K562 (cell line): Measurements from ENCODE around the gene GBF1. TPM values are rescaled to one million over a fixed set of nuclear protein-coding genes. Genes with fewer than 3 reads are reported as not detected.

ENCODE experiments used
- ATAC-seq: fragments of 200-7000 bp; cut with Tn5 transposase; 3 replicates; pipeline ENCODE4 v1.9.1; 2020; ENCODE audit warnings: moderate library complexity
- BruUV-seq: library from RNA; stranded (reverse); fragments of 400-500 nt; replicated peaks from 2 replicates; lab custom pipeline; 2021; lab: Mats Ljungman, UMichigan
- CTCF ChIA-PET: fragments of 300-600 bp; formaldehyde crosslinking; extraction: SDS; loops from one replicate; lab custom pipeline; 2021; ENCODE audit warnings: low intra/inter-chr PET ratio; lab: Yijun Ruan, JAX
- POLR2A ChIA-PET: fragments of 300-600, 350-650 bp; sonication (Branson Sonifier 250); formaldehyde crosslinking; extraction: SDS; loops from one replicate; lab custom pipeline; 2021; ENCODE audit warnings: antibody characterized with exemption, inconsistent platforms; lab: Yijun Ruan, JAX
- DNase-seq, 4 experiments: peaks; one replicate each; pipeline versions ENCODE4 v3.0.0 to v3.0.0-alpha.2; 2011 to 2018; ENCODE audit warnings: low spot score in 3 of 4, mixed read lengths in 3 of 4; ENCODE audit errors: extremely low read depth in 1 of 4
- FAIRE-seq: peaks from 2 replicates; lab custom pipeline; 2011; peaks lifted over from hg19 to GRCh38; lab: Jason Lieb, UNC
- H2AFZ ChIP-seq: 2 replicates; pipeline ENCODE4 v1.6.0; 2011; ENCODE audit warnings: low read depth, low read length, control low read depth, inconsistent platforms
- H3K27ac ChIP-seq: fragments of 200-600 bp; 3 replicates; pipeline ENCODE4 v1.8.0; 2011; ENCODE audit warnings: low read depth, mild to moderate bottlenecking, control low read depth, inconsistent platforms, low read length, moderate library complexity, mixed read lengths; ENCODE audit errors: extremely low read depth
- H3K27me3 ChIP-seq, 2 experiments: fragments of 300-600 bp in 1 of 2; 2 replicates in 1 of 2; 3 replicates in 1 of 2; pipeline versions ENCODE4 v1.6.0 to v1.8.0; 2011; ENCODE audit warnings: inconsistent platforms in 2 of 2, low read length in 2 of 2, mild to moderate bottlenecking in 1 of 2, mixed read lengths in 1 of 2, moderate library complexity in 1 of 2; ENCODE audit not compliant: control insufficient read depth in 2 of 2, insufficient read depth in 2 of 2
- H3K36me3 ChIP-seq: fragments of 300-600 bp; 3 replicates; pipeline ENCODE4 v1.8.0; 2011; ENCODE audit warnings: mild to moderate bottlenecking, low read length, inconsistent platforms; ENCODE audit not compliant: control insufficient read depth, insufficient read depth
- H3K4me1 ChIP-seq, 2 experiments: fragments of 200-600 bp in 1 of 2; replicated peaks in 1 of 2; 2 replicates in 1 of 2; 3 replicates in 1 of 2; pipeline versions ENCODE4 v1.5.1 to v1.8.0; 2011; ENCODE audit warnings: inconsistent platforms in 2 of 2, low read length in 2 of 2, mild to moderate bottlenecking in 1 of 2, mixed read lengths in 1 of 2, moderate library complexity in 1 of 2; ENCODE audit not compliant: control insufficient read depth in 2 of 2, insufficient read depth in 2 of 2
- H3K4me2 ChIP-seq: 2 replicates; pipeline ENCODE4 v1.6.1; 2011; ENCODE audit warnings: low read length, control low read depth, inconsistent platforms, mixed read lengths; ENCODE audit not compliant: insufficient read depth
- H3K4me3 ChIP-seq: fragments of 200-600 bp; sonication (generic), shearing (Covaris generic); 2 replicates; pipeline ENCODE4 v1.5.1; 2016; ENCODE audit warnings: control low read depth, inconsistent platforms
- H3K79me2 ChIP-seq: fragments of 200-600 bp; 3 replicates; pipeline ENCODE4 v1.8.0; 2011; ENCODE audit warnings: low read length, inconsistent platforms; ENCODE audit not compliant: control insufficient read depth, insufficient read depth
- H3K9ac ChIP-seq, 2 experiments: 2 replicates each; pipeline versions ENCODE4 v1.6.0 to v1.6.1; 2011; ENCODE audit warnings: low read depth in 2 of 2, low read length in 2 of 2, control low read depth in 1 of 2, inconsistent platforms in 1 of 2, mild to moderate bottlenecking in 1 of 2, mixed read lengths in 1 of 2; ENCODE audit not compliant: insufficient read depth in 1 of 2
- H3K9me1 ChIP-seq: one replicate; pipeline ENCODE4 v1.6.0; 2011; ENCODE audit warnings: inconsistent platforms, mild to moderate bottlenecking, low read length, moderate library complexity; ENCODE audit not compliant: control insufficient read depth, insufficient read depth
- H3K9me3 ChIP-seq: replicated peaks from 2 replicates; pipeline ENCODE4 v1.5.1; 2011; ENCODE audit warnings: low read depth, low read length, inconsistent platforms; ENCODE audit not compliant: control insufficient read depth, insufficient read depth
- H4K20me1 ChIP-seq: replicated peaks from 2 replicates; pipeline ENCODE4 v1.6.1; 2011; ENCODE audit warnings: low read length, inconsistent platforms, mixed read lengths; ENCODE audit not compliant: control insufficient read depth, insufficient read depth
- ASH1L ChIP-seq: fragments of 450-650 bp; IDR thresholded peaks from 2 replicates; pipeline ENCODE4 v1.6.1; 2018; ENCODE audit warnings: borderline replicate concordance, mild to moderate bottlenecking, low read depth; ENCODE audit not compliant: partially characterized antibody
- PATZ1 ChIP-seq: fragments of 250-450 bp; sonication (Bioruptor Pico); IDR thresholded peaks from 2 replicates; pipeline ENCODE4 v1.5.0; 2020; ENCODE audit warnings: mild to moderate bottlenecking, borderline replicate concordance
- PHTF2 ChIP-seq: fragments of 250-450 bp; sonication (Bioruptor Pico); IDR thresholded peaks from 2 replicates; pipeline ENCODE4 v1.5.0; 2021; ENCODE audit warnings: mild to moderate bottlenecking
- POLR2G ChIP-seq: fragments of 200-400 bp; formaldehyde crosslinking; IDR thresholded peaks from 2 replicates; pipeline ENCODE4 v1.6.1; 2017; ENCODE audit warnings: low read depth, mild to moderate bottlenecking, antibody characterized with exemption, low read length, moderate library complexity
- ZNF12 ChIP-seq: sonication (generic); formaldehyde crosslinking; IDR thresholded peaks from 2 replicates; pipeline ENCODE4 v1.4.0; 2020; ENCODE audit warnings: mild to moderate bottlenecking, missing genetic modification reagents
- WGBS: fragments of 100-300 bp; shearing (Covaris generic); methylation state at CpG from one replicate; pipeline ENCODE4 v1.1.6; 2016; ENCODE audit warnings: low coverage, mixed read lengths; ENCODE audit not compliant: insufficient coverage; ENCODE audit errors: missing lambda C conversion rate; 5-methylcytosine and 5-hydroxymethylcytosine counted together
- in situ Hi-C: fragments of 300-500 bp; cut with MboI; formaldehyde crosslinking; loops from 4 replicates; pipeline ENCODE4 v1.15.0; 2018; ENCODE audit warnings: inconsistent platforms, mixed read lengths
- intact Hi-C: fragments of 100-400 bp; cut with micrococcal nuclease; formaldehyde crosslinking; loops from 2 replicates; pipeline ENCODE4 v1.14.2; 2022
- polyA plus RNA-seq, 8 experiments: library from polyadenylated mRNA; depleted of rRNA in 4 of 8; stranded (reverse) in 5 of 8; unstranded in 3 of 8; fragments of >200 nt; fragmentation: Nextera tagmentation in 2 of 8; fragmentation: Illumina TruSeq in 1 of 8; extraction: Ambion mirVana in 2 of 8; extraction: Trizol in 1 of 8; gene quantifications; 2 replicates each; pipeline versions ENCODE4 v1.2.1 to v1.2.3, GENCODE V29; 2011 to 2014; ENCODE audit warnings: inconsistent platforms in 1 of 8, missing spikeins in 1 of 8
- total RNA-seq, 7 experiments: library from RNA; depleted of rRNA in 6 of 7; stranded (reverse); fragments of >200 nt in 6 of 7; fragmentation: Illumina TruSeq in 2 of 7; extraction: Trizol in 2 of 7; gene quantifications; 2 replicates each; pipeline versions ENCODE4 v1.2.1 to v1.2.3, GENCODE V29; 2011 to 2021; ENCODE audit warnings: low replicate concordance in 1 of 7

Gene GBF1
- total and polyA plus RNA-seq, 9 of the 15 experiments (the other 6 are each of a cell fraction or from before 2014, with no cell fraction given) = 0.69 to 28.0 (median 10.3) TPM

GRCh38 chr10:102401342-102401654 lies 156.0 kb downstream of the GBF1 start:
- in situ Hi-C loops = no loop called here
- no peak overlapping the region for H3K4me3 ChIP-seq
- no peak overlapping the region for H3K4me2 ChIP-seq
- no peak overlapping the region for H2AFZ ChIP-seq
- ChIA-PET CTCF (no interaction called here), POLR2A (interaction anchor here (1.0 kb wide), 1 partner anchor 50 kb away, joined by 3 read pairs; the partner anchor contains the start of gene C10orf95)
- H3K9ac ChIP-seq = no peak overlapping the region
- no peak for FAIRE-seq
- H3K36me3 ChIP-seq = peaks cover 16% of the 10 kb centered on the region; the same call in 1 of the 3 replicates
- H4K20me1 ChIP-seq = no peaks in the 10 kb centered on the region
- DNase-seq = no peak
- H3K27me3 ChIP-seq = no peaks in the 10 kb centered on the region
- BruUV-seq = no TSS peak
- no peaks in the 10 kb centered on the region for H3K9me3 ChIP-seq
- 72% methylated on average over 7 of the region's 8 CpGs for WGBS
- H3K9me1 ChIP-seq = no peaks in the 10 kb centered on the region
- H3K4me1 ChIP-seq = peaks cover 12 to 56% of the 10 kb centered on the region in 2 experiments; a peak in 4 of 5 replicates
- H3K27ac ChIP-seq = no peak overlapping the region
- 0 out of 3 replicates have a peak, but pooled peaks cover 2% of the 10 kb centered on the region for H3K79me2 ChIP-seq
- intact Hi-C loops = no loop called here
- ATAC-seq = no peak
- TF ChIP-seq ZNF12 = no peak

- Histone ChIP-seq H3K4me3 (no peak overlapping the region), H3K4me2 (no peak overlapping the region), H3K27me3 (no peaks in the 10 kb centered on the region), H4K20me1 (no peaks in the 10 kb centered on the region), H3K9me1 (no peaks in the 10 kb centered on the region), H3K79me2 (no peaks in the 10 kb centered on the region), H3K27ac (no peak overlapping the region), H3K36me3 (peaks cover 13% of the 10 kb centered on the region; the same call in 1 of the 3 replicates), H3K4me1 (peaks cover 9 to 51% of the 10 kb centered on the region in 2 experiments; a peak in 4 of 5 replicates), H3K9me3 (no peaks in the 10 kb centered on the region), H2AFZ (no peak overlapping the region), H3K9ac (no peak overlapping the region)
- DNase-seq (no peak), ATAC-seq (no peak), FAIRE-seq (no peak)
- in situ Hi-C loops (no loop called here), intact Hi-C loops (no loop called here)
- TF ChIP-seq POLR2G (0 out of 2 replicates have a peak, but pooled peaks have one; percentile 18), PHTF2 (CRISPR knock-in tag) (no peak), PATZ1 (no peak), ASH1L (no peak)
- POLR2A ChIA-PET = interaction anchor here (0.6 to 1.0 kb wide), 2 partner anchors 50 to 290 kb away, joined by 3 read pairs; partner anchors contain the start of gene C10orf95
- no TSS peak for BruUV-seq
- CTCF ChIA-PET = no interaction called here
- 82% methylated on average over 11 of the region's 18 CpGs for WGBS
Observed at GRCh38 chr10:102401735-102402511, 156.6 kb downstream of the GBF1 start.
